ENCODE data around the gene MRPL12. TPM values are rescaled to one million over a fixed set of nuclear protein-coding genes. Genes with fewer than 3 reads are reported as not detected.

Gene MRPL12
- total and polyA plus RNA-seq, 2 of the 13 experiments (the other 11 are each of a cell fraction or from before 2014, with no cell fraction given): 39.1 to 94.1 TPM

DNA sequence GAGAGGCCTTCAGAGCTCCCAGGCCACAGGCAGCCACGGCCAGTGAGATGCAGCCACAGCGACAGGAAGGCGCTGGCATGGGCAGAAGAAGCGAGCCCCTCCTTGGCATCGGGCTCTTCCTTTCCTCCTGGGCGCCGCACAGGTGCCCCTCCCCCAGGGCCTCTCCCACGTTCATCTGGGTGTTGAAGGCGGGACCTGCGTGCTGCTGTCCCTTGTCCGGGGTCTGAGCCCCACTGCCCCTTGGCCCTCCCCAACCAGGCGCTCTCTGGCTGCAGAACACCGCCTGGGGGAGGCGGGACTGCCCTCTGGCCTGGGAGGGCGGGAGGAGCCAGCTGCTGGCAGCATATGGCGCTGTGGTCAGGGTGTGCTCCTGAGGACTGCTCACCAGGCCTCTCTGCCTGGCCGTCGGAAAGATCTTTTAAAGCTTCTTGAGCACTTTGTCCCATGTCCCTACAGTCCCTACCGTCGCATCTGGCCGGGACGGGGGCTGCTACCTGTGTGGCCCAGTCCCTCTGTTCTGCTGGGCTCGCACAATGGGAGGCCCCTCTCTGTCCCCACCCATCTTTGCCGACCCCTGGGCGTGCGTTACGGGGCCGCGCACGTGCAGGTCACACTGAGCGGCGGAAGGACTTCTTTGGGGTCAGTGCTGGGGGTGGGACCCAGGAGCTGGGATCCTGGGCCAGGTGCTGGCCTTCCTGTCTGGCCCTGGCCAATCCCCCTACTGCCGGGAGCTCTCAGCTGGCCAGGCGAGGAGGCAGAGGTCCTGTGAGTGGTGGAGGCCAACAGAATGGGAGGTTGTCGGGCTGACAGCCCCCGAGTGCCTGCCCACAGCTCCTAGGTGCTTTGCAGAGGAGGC lies 10.6 kb downstream of the MRPL12 start (continued):
- TF ChIP-seq, protein P1, sequence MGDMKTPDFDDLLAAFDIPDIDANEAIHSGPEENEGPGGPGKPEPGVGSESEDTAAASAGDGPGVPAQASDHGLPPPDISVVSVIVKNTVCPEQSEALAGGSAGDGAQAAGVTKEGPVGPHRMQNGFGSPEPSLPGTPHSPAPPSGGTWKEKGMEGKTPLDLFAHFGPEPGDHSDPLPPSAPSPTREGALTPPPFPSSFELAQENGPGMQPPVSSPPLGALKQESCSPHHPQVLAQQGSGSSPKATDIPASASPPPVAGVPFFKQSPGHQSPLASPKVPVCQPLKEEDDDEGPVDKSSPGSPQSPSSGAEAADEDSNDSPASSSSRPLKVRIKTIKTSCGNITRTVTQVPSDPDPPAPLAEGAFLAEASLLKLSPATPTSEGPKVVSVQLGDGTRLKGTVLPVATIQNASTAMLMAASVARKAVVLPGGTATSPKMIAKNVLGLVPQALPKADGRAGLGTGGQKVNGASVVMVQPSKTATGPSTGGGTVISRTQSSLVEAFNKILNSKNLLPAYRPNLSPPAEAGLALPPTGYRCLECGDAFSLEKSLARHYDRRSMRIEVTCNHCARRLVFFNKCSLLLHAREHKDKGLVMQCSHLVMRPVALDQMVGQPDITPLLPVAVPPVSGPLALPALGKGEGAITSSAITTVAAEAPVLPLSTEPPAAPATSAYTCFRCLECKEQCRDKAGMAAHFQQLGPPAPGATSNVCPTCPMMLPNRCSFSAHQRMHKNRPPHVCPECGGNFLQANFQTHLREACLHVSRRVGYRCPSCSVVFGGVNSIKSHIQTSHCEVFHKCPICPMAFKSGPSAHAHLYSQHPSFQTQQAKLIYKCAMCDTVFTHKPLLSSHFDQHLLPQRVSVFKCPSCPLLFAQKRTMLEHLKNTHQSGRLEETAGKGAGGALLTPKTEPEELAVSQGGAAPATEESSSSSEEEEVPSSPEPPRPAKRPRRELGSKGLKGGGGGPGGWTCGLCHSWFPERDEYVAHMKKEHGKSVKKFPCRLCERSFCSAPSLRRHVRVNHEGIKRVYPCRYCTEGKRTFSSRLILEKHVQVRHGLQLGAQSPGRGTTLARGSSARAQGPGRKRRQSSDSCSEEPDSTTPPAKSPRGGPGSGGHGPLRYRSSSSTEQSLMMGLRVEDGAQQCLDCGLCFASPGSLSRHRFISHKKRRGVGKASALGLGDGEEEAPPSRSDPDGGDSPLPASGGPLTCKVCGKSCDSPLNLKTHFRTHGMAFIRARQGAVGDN (CRISPR knock-in tag; IDR thresholded peaks at IDR 0.05): peak; percentile 98
- TF ChIP-seq FOXA1 (IDR thresholded peaks at IDR 0.05): no peak
- TF ChIP-seq FOXA1 (CRISPR knock-in tag; IDR thresholded peaks at IDR 0.05): no peak
- 0 out of 2 replicates have a peak, but pooled peaks have one; percentile 21 for TF ChIP-seq FOXK1 (CRISPR knock-in tag; IDR thresholded peaks at IDR 0.05; ENCODE audit: borderline replicate concordance, low read depth)
- 0 out of 2 replicates have a peak, but pooled peaks have one; percentile 84 for TF ChIP-seq ZNF34 (CRISPR knock-in tag; IDR thresholded peaks at IDR 0.05; ENCODE audit: borderline replicate concordance)
- TF ChIP-seq DNMT1 (CRISPR knock-in tag; IDR thresholded peaks at IDR 0.05): peak; percentile 47; the same call in 1 of the 2 replicates
- TF ChIP-seq, protein P2, sequence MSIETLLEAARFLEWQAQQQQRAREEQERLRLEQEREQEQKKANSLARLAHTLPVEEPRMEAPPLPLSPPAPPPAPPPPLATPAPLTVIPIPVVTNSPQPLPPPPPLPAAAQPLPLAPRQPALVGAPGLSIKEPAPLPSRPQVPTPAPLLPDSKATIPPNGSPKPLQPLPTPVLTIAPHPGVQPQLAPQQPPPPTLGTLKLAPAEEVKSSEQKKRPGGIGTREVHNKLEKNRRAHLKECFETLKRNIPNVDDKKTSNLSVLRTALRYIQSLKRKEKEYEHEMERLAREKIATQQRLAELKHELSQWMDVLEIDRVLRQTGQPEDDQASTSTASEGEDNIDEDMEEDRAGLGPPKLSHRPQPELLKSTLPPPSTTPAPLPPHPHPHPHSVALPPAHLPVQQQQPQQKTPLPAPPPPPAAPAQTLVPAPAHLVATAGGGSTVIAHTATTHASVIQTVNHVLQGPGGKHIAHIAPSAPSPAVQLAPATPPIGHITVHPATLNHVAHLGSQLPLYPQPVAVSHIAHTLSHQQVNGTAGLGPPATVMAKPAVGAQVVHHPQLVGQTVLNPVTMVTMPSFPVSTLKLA (IDR thresholded peaks at IDR 0.05): peak; percentile 50
- TF ChIP-seq, protein P3, sequence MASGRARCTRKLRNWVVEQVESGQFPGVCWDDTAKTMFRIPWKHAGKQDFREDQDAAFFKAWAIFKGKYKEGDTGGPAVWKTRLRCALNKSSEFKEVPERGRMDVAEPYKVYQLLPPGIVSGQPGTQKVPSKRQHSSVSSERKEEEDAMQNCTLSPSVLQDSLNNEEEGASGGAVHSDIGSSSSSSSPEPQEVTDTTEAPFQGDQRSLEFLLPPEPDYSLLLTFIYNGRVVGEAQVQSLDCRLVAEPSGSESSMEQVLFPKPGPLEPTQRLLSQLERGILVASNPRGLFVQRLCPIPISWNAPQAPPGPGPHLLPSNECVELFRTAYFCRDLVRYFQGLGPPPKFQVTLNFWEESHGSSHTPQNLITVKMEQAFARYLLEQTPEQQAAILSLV (CRISPR knock-in tag; IDR thresholded peaks at IDR 0.05; ENCODE audit: borderline replicate concordance): peak; percentile 80; the same call in 1 of the 2 replicates
- TF ChIP-seq, protein P4, sequence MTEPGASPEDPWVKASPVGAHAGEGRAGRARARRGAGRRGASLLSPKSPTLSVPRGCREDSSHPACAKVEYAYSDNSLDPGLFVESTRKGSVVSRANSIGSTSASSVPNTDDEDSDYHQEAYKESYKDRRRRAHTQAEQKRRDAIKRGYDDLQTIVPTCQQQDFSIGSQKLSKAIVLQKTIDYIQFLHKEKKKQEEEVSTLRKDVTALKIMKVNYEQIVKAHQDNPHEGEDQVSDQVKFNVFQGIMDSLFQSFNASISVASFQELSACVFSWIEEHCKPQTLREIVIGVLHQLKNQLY (CRISPR knock-in tag; IDR thresholded peaks at IDR 0.05): peak; percentile 35; the same call in 1 of the 2 replicates
- TF ChIP-seq CREM (IDR thresholded peaks at IDR 0.05): 0 out of 2 replicates have a peak, but pooled peaks have one; percentile 36
- TF ChIP-seq CREM (CRISPR knock-in tag; IDR thresholded peaks at IDR 0.05): no peak
- TF ChIP-seq HOXA9 (CRISPR knock-in tag; IDR thresholded peaks at IDR 0.05; ENCODE audit: borderline replicate concordance): peak; percentile 95; the same call in 1 of the 2 replicates
- peak; percentile 25; the same call in 1 of the 2 replicates for TF ChIP-seq ZNF451 (CRISPR knock-in tag; IDR thresholded peaks at IDR 0.05)
- TF ChIP-seq KMT2A (CRISPR knock-in tag; IDR thresholded peaks at IDR 0.05): peak; percentile 45; the same call in 1 of the 2 replicates
- TF ChIP-seq, protein P5, sequence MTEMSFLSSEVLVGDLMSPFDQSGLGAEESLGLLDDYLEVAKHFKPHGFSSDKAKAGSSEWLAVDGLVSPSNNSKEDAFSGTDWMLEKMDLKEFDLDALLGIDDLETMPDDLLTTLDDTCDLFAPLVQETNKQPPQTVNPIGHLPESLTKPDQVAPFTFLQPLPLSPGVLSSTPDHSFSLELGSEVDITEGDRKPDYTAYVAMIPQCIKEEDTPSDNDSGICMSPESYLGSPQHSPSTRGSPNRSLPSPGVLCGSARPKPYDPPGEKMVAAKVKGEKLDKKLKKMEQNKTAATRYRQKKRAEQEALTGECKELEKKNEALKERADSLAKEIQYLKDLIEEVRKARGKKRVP (CRISPR knock-in tag; IDR thresholded peaks at IDR 0.05): peak in 1 of 2 experiments; percentile 49; a peak in 1 of 4 replicates
- TF ChIP-seq THAP11 (CRISPR knock-in tag; IDR thresholded peaks at IDR 0.05): peak; percentile 82
- peak; percentile 81; the same call in 1 of the 2 replicates for TF ChIP-seq ZNF430 (CRISPR knock-in tag; IDR thresholded peaks at IDR 0.05)
- TF ChIP-seq MIER2 (CRISPR knock-in tag; IDR thresholded peaks at IDR 0.05): peak; percentile 31; the same call in 1 of the 2 replicates

All from HepG2 (cell line).